ENCODE data around the gene NKD1. TPM values are rescaled to one million over a fixed set of nuclear protein-coding genes. Genes with fewer than 3 reads are reported as not detected.

Gene NKD1
- total RNA-seq, 1 experiment from 2014 or later, result 0.06 TPM

- no peak for DNase-seq (ENCODE audit: low read depth)
These were observed 81.1 kb downstream of the NKD1 start for GRCh38 chr16:50629334-50629733.

DNA sequence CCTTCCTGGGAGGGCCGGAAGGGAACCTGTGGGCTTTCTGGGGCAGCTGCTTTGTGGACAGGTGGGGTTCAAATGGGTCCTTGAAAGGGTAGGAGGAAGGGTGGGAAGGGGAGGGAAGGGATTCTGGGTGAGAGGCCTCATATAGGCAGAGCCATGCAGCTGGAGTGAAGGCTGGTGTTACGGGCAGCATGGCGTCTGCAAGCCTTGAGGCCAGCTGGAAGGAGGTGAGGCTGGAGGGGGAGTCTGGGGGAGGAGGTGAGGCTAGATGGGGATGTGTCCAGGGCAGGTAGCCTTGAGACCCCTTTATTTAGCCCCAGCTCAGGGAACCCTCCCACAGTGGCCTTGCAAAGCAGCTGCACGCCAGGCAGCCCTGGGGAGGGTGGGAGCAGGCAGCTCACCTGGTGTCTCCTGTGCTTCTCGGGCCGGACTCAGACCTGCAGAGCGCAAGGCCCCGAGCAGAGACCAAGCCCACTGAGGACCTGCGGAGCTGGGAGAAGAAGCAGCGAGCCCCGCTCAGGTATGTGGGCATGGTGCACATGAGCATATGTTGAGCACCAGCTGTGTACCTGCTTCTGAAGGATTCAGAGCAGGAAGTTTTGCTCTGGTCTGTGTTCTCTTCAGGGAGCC is 82.3 kb downstream of the NKD1 start:
- DNase-seq (ENCODE audit: low read depth), result no peak

- DNase-seq (ENCODE audit: low read depth), result no peak
These were observed 83.2 kb downstream of the NKD1 start for GRCh38 chr16:50631249-50631984.

DNA sequence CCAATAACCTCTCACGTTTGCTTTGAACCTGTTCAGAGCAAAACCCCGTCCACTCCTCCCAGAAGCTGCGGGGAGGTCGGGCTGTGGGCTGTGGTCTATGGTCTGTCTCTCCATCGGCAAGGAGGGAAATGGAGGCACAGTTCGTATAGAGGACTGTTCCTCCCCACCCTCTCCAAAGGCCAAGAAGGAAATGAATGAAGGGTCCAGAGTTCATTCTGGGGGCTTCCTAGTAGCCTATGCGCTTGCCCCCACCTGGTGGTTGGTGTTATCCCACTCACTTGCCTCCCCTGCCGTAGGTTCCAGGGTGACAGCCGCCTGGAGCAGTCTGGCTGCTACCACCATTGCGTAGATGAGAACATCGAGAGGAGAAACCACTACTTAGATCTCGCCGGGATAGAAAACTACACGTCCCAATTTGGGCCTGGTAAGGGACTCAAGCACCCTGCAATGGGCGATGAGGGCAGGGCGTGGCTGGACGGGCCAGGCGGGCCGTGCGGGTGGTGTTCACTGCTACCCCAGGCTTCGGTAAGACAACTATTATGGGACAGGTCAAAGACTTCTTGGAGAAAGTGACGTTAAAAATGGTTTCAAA is 83.9 kb downstream of the NKD1 start:
- DNase-seq (ENCODE audit: low read depth), result no peak

- no peak for DNase-seq (ENCODE audit: low read depth)
These were observed 85.0 kb downstream of the NKD1 start for GRCh38 chr16:50632927-50633800.

- no peak for DNase-seq (ENCODE audit: low read depth)
These were observed 85.9 kb downstream of the NKD1 start for GRCh38 chr16:50634090-50634489.

DNA sequence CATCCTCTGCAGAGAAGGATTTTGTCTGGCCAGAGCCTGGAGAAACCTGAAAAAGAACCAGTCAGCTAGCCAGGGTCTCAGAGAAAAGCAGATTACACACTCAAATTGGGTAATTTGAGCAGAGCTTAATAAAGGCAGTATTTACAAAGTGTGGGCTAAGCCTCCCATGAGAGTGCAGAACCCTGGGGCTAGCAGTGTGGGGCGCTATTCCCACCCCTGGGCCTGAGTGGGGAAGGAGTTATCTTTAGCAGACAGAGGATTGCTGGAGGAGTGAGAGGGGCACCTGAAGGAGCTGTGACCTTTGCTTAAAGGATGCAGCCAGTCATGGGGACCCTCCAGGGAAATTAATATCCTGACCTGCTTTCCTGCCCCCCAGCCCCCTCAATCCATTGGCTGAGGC is 86.8 kb downstream of the NKD1 start:
- no peak for DNase-seq (ENCODE audit: low read depth)

- no peak for DNase-seq (ENCODE audit: low read depth)
These were observed 87.6 kb downstream of the NKD1 start for GRCh38 chr16:50635505-50636392.

DNA sequence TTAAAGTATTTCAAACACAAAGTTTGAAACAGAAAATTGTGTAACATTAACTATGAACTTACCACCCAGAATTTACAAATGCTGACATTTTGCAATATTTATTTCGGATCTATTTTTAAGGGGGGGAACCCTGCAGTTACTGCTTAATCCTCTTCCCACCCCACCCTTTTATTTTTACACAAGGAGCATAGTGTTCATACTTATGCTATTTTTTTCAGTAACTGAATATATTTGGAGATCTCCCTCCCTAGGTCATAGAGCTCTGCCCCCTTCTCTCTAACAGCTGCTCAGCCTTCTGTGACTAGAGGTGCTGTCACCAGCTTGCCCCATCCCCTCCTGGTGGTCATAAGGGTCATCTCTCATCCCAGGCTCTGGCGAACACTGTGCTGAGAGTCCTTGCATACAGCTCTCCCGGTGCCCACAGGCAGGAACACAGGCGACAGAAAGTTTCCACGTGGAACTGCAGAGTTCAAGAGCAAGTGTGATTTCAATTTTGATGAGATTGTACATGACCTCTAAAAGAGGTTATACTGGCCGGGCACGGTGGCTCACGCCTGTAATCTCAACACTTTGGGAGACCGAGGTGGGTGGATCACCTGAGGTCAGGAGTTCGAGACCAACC is 88.7 kb downstream of the NKD1 start:
- no peak for DNase-seq (ENCODE audit: low read depth)

- DNase-seq (ENCODE audit: low read depth), result no peak
These were observed 89.8 kb downstream of the NKD1 start for GRCh38 chr16:50637716-50638602.

GRCh38 chr16:50638816-50639670 is 90.8 kb downstream of the NKD1 start:
- DNase-seq (ENCODE audit: low read depth), result no peak

- DNase-seq (ENCODE audit: low read depth), result no peak
These were observed 92.2 kb downstream of the NKD1 start for GRCh38 chr16:50640391-50640790.

- DNase-seq (ENCODE audit: low read depth), result no peak
These were observed 93.0 kb downstream of the NKD1 start for GRCh38 chr16:50640919-50641817.

GRCh38 chr16:50641818-50642187 is 93.6 kb downstream of the NKD1 start:
- DNase-seq (ENCODE audit: low read depth), result no peak

DNA sequence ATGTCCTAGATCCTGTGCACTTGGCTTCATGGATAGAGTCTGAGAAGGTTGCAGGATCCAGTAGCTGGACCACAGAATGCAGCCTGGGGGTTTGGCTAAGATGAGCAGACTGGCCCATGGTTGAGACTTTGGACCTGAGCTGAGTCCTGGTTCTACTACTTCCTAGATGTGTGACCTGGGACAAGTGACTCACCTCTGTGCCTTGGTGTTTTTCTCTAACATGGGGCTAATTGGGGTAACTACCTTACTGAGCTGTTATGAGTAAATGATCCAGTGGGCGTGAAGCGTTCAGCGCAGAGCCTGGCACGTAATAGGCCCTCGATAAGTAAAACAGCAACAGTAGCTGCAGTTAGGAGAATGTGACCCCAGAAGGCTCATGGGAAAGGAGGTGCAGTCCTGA is 94.2 kb downstream of the NKD1 start:
- no peak for DNase-seq (ENCODE audit: low read depth)

DNA sequence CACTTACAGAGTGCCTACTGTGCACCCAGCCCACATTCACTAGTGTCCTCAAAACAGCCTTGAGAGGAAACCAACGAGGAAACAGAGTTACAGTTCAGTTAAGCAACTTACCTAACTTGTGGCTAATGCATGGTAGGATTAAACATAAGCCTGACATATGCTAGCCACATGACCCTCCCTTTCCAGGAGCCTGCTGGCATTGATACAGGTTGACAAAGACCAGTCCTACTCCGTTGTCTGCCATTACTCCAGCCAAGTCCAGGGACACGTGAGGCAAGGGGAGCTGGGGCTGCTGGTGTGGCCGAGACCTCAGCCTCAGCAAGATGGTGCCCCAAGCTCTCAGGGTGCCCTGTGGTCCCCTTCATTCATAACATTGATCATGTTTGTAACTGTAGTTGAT is 95.0 kb downstream of the NKD1 start:
- DNase-seq (ENCODE audit: low read depth), result no peak

DNA sequence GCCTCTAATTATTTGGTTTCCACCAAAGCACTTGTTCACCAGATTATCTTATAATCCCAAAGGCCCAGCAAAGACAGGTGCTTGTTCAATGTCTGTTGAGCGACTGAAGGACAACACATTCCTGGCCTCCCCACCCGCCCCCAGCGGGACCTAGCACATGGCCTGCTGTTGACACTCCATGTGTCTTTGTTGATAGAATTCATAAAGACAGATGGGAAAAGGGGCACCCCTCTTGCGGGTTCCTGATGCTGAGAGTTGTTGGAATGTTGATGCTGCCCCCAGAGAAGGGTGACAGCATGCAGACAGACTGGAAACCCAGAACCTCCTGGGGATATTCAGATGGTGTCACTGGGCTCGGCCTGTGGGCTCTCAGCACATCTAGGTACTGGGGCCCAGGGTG is 96.0 kb downstream of the NKD1 start:
- no peak for DNase-seq (ENCODE audit: low read depth)

GRCh38 chr16:50644729-50645128 is 96.5 kb downstream of the NKD1 start:
- no peak for DNase-seq (ENCODE audit: low read depth)

Data from LHCN-M2 (cell line).